Activated naive CD4-positive, alpha-beta T cell (primary cell): ENCODE data around the gene CBX2.

Source experiments
- DNase-seq, 4 experiments: peaks; one replicate each; lab custom pipeline; 2025; lab: John Stamatoyannopoulos, UW

CBX2 gene

DNA sequence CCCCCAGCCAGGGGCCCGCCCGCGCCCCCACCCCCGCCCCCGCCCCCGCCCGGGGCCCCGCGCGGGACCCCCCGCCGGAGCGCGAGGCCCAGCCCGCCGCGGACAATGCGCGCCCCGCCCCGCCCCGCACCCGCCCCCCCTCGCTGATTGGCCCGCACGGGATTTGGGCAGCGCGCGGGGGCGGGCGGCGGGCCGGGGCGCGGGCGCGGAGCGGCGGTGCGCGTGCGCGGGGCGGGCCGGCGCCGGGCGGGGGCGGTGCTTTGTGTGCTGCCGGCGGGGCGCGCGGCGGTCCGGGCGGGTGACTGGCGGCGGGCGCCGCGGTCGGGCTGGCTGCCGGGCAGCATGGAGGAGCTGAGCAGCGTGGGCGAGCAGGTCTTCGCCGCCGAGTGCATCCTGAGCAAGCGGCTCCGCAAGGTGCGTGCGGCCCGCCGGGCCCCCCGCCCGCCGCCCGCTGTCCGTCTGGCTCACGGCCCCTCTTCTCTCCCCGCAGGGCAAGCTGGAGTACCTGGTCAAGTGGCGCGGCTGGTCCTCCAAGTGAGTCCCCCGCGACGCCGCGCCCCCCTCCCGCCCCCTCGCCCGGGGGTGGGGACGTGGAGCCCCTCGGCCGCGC is at the start of gene CBX2:
TSS of gene CBX2 (plus strand) at position 255 of the 610 bp plus-strand sequence. CDS start at position 343, 88 bp downstream.
- DNase-seq, result peak; percentile 56 to 82 (median 66)

DNA sequence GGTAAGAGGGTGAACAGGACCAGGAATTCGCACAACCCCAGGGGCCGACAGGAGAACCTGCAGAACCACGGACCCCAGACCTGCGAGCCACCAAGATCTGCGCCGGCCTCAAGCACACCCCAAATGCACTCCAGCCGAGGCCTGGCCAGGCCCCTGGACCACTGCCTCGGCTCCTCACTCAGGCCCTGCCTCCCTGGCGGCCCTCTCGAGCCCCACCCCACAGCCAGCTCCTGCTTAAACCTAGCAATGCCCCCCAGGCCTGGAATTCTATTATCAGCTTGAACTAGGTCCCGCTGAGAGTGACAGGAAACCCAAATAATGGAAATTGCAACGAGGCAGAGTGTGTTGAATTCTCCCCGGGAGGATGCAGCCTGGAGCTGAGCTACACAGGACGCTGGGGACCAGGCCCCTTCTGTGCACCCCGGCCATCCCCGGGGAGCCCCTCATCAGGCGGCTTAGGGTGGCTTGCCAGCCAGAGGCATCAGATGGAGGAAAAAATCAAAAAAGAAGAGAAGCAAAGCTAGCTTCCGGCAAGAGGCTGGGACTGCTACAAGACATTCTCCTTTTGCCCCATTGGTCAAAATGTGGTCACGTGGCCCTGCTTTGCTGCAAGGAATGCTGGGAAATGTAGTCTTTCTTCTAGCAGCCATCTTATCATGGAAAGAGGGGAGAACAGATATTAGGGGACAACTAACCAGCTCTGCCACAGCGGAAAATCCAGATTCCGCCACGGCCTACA is 49.6 kb upstream of the CBX2 start:
- DNase-seq, result peak in 3 of 4 experiments; percentile 25 to 63 (median 59)

DNA sequence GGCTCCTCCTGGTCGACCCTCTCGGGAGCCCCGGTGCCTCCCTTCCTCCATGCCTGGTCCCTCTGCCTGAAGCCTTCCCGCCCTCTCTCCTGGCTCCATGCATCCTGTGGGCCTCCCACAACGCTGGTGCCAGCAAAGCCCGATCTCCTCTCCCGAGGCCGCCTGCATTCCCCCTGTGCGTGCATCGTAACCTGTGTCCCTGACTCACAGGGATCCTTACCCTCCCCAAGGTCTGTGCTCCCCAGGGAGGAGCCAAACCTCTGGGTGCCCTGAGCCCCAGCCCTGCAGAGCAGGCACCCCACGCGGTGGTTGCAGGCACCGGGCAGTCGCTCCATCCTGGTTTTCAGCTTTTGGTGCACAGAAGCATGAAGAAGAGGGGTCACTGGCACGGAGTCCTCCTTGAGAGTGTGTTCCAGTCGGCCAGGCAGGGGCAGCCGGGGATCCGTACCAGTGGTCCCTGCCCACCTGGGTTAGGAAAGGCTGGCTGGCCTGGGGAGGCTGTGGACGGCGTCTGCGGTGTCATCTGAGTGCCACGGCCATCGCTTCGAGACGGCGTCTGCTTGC is 49.0 kb upstream of the CBX2 start:
- no peak for DNase-seq

DNA sequence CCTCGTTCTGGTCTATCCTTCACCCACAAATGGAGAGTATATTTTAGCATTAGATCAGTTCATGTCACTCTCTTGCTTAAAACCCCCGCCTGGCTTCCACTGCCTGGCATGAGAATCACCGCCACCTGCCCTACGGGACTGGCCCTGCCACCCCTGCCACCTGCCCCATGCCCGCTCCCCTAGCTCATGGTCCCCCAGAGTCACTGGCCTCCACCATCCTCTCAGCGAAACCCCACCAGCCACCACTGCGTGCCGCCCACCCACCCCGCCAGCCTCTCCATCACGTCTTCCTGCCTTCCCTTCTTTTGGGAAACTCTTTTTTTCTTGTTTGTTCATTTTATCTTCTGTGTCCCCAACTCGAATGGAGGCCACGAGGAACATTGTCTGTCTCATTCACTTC is 48.2 kb upstream of the CBX2 start:
- no peak for DNase-seq

DNA sequence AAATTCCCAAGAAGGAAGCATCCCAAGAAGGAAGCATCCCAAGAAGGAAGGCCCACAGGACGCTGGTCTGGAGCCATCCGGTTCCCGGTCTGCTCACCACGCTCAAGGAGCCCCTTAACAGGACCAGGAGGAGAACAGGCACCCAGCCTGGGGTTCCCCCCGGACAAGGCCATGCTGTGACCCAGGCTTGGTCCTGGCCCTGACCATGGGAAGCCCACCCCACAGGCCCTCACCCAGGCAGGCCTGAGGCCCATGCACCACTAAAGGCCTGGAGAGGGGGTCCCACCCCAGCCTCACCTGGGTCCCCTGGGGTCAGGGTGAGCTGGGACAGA is 47.5 kb upstream of the CBX2 start:
- DNase-seq, result no peak

DNA sequence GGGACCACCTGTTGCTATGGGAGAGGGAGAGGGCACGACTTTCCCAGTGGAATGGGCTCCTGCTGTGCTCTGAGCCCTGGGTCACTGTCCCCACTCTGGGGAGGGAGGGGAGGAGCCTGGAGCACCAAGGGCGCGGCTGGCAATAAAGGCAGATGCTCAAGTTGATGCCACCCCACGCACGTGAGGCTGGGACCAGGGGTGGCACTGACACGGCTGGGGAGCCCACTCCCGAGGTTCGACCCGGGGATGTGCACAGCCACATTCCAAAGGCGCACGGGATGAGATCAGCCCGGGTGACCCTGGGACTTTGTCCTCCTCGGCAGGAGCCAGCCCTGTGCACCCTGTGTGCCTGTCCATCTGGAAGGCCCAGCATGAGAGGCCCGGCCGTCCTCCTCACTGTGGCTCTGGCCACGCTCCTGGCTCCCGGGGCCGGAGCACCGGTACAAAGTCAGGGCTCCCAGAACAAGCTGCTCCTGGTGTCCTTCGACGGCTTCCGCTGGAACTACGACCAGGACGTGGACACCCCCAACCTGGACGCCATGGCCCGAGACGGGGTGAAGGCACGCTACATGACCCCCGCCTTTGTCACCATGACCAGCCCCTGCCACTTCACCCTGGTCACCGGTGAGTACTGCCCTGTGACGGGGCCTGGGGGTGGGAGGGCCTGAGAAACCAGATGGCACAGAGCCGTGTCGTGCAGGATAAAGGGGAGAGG is 47.0 kb upstream of the CBX2 start, which contains the start of gene ENPP7:
TSS of gene ENPP7 (plus strand) at position 175 of the 715 bp plus-strand sequence. CDS start at position 372, 197 bp downstream.
- no peak for DNase-seq

DNA sequence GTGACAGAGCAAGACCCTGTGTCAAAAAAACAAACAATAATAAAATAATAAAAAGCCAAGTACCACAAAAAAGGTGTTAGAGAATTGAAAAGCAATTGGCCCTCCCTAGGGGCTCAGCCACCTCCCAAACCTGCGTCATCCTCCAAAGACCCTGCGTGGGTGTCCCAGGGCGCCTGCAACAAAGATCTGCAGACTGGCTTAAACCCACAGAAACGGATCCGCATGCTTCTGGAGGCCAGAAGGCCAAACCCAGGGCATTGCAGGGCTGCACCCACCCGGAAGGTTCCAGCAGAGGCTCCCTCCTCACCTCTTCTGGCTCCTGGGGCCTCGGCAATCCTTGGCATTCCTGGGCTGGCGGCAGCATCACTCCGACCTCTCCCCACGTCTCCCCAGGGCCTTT is 45.7 kb upstream of the CBX2 start:
- no peak for DNase-seq

DNA sequence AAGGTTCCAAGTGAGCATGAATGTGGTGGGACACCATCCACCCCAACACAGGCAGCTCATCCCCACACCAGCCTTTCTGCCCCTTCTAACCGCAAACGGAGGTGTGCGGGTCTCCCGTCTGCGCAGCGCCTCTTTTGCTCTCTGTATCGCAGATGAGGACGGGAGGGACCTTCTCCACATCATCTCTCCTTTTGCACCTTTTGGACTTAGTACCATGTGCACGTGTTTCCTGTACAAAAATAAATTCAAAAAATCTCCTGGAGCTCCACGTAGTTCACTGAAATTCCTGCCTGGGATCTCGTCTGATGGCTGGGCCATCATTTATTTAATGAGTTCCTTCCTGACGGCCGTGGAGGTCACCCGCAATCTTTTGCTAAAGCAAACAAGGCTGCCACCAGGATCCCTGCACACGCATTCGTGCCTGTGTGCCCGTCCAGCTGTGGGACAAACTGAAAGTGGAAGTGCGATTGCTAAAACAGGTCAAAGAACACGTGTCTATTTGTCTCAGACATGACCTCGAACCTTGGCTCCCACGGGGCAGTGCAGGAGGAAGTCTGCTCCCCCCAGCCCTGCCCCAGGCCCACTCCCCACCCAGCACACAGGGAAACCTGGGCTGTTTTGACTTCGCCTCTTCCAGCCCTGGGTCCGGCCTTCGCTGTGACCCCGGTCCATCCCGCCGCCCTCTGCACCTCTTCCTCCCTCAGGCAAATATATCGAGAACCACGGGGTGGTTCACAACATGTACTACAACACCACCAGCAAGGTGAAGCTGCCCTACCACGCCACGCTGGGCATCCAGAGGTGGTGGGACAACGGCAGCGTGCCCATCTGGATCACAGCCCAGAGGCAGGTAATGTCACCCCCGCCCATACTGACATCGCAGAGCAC is 44.9 kb upstream of the CBX2 start:
- no peak for DNase-seq

DNA sequence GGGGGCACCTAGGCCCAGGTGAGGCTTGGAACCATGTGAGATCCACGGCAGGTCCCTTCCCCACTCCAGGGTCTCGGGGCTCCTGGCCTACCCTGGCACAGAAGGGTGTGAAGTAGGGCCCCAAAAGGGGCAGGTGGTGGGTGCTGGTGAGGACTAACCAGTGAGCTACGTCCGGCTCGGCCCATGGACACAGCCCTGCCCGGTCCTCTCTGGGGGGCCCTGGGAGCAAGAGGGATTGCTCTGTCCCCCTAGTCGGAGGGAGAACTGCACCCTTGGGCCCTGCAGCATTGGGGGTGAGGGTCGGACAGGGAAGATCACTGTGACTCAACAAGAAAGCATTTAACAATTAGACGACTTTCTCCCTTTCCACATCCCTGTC is 44.3 kb upstream of the CBX2 start:
- DNase-seq, result no peak

DNA sequence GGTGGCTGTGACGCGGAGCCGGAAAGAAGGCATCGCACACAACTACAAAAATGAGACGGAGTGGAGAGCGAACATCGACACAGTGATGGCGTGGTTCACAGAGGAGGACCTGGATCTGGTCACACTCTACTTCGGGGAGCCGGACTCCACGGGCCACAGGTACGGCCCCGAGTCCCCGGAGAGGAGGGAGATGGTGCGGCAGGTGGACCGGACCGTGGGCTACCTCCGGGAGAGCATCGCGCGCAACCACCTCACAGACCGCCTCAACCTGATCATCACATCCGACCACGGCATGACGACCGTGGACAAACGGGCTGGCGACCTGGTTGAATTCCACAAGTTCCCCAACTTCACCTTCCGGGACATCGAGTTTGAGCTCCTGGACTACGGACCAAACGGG is 42.9 kb upstream of the CBX2 start:
- no peak for DNase-seq

DNA sequence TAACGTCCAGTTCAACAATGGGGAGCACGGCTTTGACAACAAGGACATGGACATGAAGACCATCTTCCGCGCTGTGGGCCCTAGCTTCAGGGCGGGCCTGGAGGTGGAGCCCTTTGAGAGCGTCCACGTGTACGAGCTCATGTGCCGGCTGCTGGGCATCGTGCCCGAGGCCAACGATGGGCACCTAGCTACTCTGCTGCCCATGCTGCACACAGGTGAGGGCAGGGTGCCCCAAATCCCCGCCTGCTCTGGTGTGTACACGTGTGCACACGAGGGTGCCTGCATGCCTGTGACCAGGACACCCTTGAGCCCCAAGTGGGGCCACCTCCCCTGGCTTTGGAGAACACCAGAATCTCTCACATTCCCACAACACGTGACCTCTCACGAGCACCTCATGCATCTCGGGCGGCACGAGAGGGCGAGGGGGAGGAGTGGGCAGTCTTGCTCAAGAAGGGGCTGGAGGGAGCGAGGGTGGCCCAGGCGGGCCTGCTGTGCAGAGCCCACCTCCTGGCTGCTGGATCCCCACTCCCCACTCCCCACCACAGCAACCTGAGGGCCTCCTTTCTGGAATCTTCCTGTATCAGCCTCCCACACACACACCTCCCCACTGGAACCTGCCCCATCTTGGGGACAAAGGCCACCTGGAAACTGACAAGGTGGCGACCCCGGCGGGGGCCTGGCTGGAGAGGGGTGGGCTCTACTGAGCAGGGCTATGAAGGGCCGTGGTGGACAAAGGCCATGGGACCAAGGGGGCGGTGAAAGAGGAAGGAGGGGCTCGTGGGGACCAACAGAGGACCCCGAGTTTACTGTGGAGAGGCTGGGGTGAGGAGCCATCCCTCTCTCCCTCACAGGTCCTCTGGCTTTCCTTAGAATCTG is 40.7 kb upstream of the CBX2 start:
- DNase-seq, result no peak

DNA sequence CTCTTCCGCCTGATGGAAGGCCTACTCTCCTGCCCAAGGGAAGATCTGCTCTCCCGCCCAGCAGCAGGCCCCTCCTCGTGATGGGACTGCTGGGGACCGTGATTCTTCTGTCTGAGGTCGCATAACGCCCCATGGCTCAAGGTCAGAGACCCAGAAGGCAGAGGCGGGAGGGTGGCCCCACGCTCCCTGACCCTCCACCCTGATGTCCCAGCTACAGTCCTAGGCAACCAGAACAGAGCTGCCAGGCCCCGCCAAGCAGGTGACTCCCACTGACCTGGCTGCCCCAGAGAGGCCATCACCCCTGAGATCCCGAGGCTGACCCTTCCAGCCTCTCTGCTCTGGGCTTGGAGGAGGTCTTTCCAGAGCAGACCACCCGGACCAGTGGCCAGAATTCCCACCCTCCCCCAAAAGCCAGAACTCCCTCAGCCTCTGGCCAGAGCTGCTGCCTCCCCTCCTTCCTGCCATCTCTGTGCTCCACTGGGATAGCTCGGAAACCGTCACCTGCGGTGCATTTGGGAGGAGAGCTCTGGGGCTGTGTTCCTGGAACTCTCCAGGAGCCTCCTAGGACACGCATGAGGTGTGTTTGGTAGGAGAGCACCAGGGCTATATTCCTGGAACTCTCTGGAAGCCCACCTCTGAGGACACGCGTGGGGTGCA is 39.9 kb upstream of the CBX2 start:
- DNase-seq, result no peak

DNA sequence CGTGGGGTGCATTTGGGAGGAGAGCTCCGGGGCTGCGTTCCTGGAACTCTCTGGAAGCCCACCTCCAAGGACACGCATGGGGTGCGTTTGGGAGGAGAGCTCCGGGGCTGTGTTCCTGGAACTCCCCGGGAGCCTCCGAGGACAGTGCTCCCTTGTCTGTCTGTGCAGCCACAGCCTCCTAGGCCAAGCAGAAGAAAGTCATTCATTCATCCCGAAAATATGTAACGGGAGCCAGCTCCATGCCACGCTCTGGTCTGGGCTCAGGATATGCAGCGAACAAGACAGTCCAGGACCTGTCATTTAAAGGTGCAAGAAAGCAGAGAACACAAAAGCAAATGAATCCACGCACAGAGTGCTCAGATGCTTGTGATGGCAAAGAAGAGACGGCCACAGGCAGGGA is 39.3 kb upstream of the CBX2 start:
- no peak for DNase-seq

DNA sequence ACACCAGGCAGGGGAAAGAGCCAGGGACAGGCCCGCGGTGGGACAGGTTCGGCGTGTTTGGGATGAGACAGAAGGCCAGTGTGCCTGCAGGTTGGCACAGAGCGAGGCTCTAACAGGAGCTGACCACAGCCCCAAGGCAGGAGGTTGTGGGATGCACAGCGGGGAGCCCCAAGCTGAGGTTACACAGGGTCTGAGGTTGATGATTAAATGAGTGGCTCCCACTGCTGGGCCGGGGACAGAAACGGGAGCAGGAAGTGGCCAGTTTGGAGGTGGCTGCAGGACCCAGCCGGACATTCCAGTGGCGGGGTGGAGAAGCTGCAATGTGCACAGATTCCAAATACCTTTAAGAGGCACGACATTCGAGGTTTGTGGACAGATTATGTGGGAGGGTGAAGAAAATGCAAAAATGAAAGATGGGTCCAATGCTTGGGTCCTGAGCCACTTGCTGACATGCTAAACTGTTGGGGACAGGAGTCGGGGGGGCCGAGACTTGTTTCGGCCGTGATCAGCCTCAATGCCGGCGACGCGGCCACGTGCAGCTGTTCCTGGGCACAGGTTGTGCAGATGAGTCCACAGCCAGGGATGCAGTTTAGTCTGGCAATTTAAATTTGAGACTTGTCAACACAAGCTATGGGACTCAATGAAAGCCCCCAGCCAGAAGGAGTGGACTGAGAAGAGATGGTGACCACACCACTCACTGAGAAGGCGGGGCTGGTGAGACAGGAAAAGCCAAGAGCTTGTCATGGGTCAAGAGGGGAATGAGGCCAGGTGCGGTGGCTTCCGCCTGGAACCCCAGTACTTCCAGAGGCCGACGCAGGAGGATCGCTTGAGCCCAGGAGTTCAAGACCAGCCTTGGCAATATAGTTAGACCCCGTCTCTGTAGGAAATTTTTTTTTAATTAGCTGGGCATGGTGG is 38.5 kb upstream of the CBX2 start:
- no peak for DNase-seq

DNA sequence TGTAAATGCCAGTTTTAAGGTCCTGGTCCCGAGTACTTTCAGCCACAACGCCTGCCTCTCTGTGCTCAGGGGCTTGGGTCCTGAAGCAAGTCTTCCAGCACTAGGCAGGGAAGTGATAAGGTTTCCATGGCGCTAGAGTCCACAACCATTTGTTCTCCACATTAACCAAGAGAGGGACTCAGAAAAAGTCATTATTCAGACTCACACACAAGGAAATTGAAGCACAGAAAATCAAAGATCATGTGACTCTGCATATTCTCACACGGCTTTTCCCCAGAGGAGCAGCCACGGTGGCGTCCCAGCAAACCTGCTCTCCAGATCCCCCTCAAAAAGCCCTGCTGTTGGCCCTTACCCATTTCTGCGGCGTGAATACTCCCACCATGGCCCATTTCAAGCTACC is 37.5 kb upstream of the CBX2 start:
- DNase-seq, result no peak

DNA sequence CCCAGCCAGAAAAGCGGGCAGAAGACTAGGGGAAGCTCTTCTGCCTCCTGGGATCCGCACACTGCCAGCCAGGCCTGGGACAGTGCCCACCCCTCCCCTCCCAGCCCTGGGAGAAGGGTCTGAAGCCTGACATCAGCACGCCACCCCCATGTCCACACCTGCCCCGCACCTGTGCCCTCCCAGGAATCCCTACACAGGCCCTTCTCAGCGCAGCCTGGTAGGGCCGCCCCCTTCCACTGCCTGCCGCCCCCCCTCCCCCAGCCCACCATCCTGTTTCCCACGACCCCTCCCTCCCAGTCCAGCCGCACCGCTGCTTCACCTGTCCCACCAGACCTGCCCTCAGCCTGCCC is 36.6 kb upstream of the CBX2 start:
- no peak for DNase-seq

DNA sequence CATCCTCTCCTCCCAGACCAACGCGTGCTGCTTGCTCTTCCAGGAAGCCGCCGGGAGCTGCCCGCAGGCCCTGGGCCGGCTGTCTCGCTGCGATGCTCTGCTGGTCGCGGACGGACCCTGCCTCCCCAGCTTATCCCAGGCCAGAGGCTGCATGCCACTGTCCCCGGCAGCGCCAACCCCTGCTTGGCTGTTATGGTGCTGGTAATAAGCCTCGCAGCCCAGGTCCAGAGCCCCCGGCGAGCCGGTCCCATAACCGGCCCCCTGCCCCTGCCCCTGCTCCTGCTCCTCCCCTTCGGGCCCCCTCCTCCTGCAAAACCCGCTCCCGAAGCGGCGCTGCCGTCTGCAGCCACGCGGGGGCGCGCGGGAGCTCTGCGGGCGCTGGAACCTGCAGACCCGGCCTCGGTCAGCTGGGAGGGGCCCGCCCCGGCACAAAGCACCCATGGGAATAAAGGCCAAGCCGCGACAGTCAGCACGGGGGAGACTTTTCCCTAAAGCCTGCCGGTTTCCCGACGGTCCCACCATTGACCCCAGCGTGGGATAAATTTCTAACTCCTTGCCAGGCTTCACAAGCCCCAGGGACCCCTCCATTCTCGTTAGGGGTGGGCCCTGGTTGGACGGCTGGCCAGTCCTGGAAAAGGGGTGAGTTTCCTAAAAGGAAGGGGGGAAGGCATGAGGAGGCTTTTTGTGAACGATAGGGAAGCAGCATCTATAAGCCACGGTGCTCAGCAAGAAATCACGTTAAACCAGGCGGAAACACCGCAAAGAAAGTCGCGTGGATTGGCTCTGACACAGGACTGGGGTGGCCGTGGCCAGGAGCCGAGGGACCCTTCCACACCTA is 36.0 kb upstream of the CBX2 start:
- peak; percentile 46 to 75 (median 56) for DNase-seq

DNA sequence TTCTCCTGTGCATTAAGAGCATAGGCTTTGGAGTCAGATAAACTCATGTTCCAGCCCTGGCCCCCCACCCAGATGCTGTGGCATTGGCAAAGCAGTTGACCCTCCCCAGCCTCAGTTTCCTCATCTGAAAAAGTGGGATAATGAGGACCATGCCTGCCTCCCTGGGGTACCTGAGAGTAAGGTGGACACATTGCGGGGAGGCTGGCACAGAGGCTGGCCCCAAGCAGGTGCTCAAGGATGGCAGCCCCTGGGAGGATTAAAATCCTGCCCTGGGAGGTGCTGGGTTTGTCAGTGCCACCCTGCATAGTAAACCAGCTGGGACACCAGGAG is 35.4 kb upstream of the CBX2 start:
- DNase-seq, result no peak
